HCT116 (cell line): ENCODE data around the gene VSTM1.

Source experiments
- CTCF ChIP-seq, 3 experiments: fragments of 200-600 bp in 1 of 3; sonication (generic) in 1 of 3; IDR thresholded peaks in 2 of 3; conservative IDR thresholded peaks in 1 of 3; 2 replicates each; pipeline ENCODE4 v1.5.1; 2012 to 2017; ENCODE audit warnings: low read depth in 2 of 3, low read length in 2 of 3, antibody characterized with exemption in 1 of 3, borderline replicate concordance in 1 of 3, control low read depth in 1 of 3, mild to moderate bottlenecking in 1 of 3, mixed read lengths in 1 of 3, mixed run types in 1 of 3, moderate library complexity in 1 of 3; ENCODE audit not compliant: insufficient read depth in 1 of 3
- SP1 ChIP-seq: IDR thresholded peaks from 2 replicates; pipeline ENCODE4 v1.6.1; 2012; ENCODE audit warnings: low read depth
- YY1 ChIP-seq: IDR thresholded peaks from 2 replicates; pipeline ENCODE4 v1.6.1; 2011; ENCODE audit warnings: low read length, low read depth, moderate library complexity, mild to moderate bottlenecking; ENCODE audit not compliant: insufficient replicate concordance; ENCODE audit errors: extremely low read depth

- TF ChIP-seq YY1, result no peak
- TF ChIP-seq SP1, result no peak
- TF ChIP-seq CTCF (IDR thresholded peaks at IDR 0.05 in 2 of 3, conservative IDR thresholded peaks at IDR 0.05 in 1 of 3; ENCODE audit: borderline replicate concordance in 1 of 3, insufficient read depth in 1 of 3, low read depth in 2 of 3, low read length in 2 of 3), result peak in 1 of 3 experiments; percentile 39; a peak in 3 of 6 replicates
Measured at GRCh38 chr19:54096617-54097106, 33.0 kb upstream of the VSTM1 start.
